GM12878 (cell line): ENCODE data around the gene PRH1. TPM values are rescaled to one million over a fixed set of nuclear protein-coding genes. Genes with fewer than 3 reads are reported as not detected.

Experiments used
- ATAC-seq: fragments of 200-7000 bp; cut with Tn5 transposase; 3 replicates; pipeline ENCODE4 v1.9.1; 2020; ENCODE audit warnings: mild to moderate bottlenecking, moderate library complexity
- Bru-seq: library from RNA; stranded (reverse); fragments of 400-500 nt; gene quantifications from one replicate; lab custom pipeline; 2021; lab: Mats Ljungman, UMichigan
- BruChase-seq, 2 experiments: library from RNA; stranded (reverse); fragments of 400-500 nt; gene quantifications; one replicate each; lab custom pipeline; 2021; lab: Mats Ljungman, UMichigan
- BruUV-seq: library from RNA; stranded (reverse); fragments of 400-500 nt; replicated peaks from 2 replicates; lab custom pipeline; 2021; lab: Mats Ljungman, UMichigan
- CTCF ChIA-PET: fragments of 300-600 bp; sonication (Branson Sonifier 250); formaldehyde crosslinking; extraction: SDS; loops from one replicate; lab custom pipeline; 2021; ENCODE audit warnings: inconsistent platforms; lab: Yijun Ruan, JAX
- POLR2A ChIA-PET: fragments of 350-600 bp; formaldehyde crosslinking; extraction: SDS; loops from one replicate; lab custom pipeline; 2021; ENCODE audit warnings: inconsistent platforms; lab: Charles Lee
- RAD21 ChIA-PET: fragments of 300-600 bp; sonication (Branson Sonifier 250); formaldehyde crosslinking; loops from one replicate; lab custom pipeline; 2023; ENCODE audit warnings: antibody characterized with exemption; ENCODE audit not compliant: unreplicated experiment; lab: Charles Lee
- SMC1A ChIA-PET: fragments of 300-600 bp; sonication (Branson Sonifier 250); formaldehyde crosslinking; loops from one replicate; lab custom pipeline; 2023; ENCODE audit not compliant: unreplicated experiment, uncharacterized antibody; lab: Charles Lee
- DNase-seq: peaks from one replicate; pipeline ENCODE4 v3.0.0-alpha.2; 2011; ENCODE audit warnings: low read depth, low spot score
- FAIRE-seq: peaks from 3 replicates; lab custom pipeline; 2011; peaks lifted over from hg19 to GRCh38; lab: Jason Lieb, UNC
- H2AFZ ChIP-seq: 2 replicates; pipeline ENCODE4 v1.6.0; 2011; ENCODE audit warnings: low read depth, low read length, control low read depth; ENCODE audit not compliant: control insufficient read depth
- H3K27ac ChIP-seq: 2 replicates; pipeline ENCODE4 v1.5.1; 2011; ENCODE audit warnings: control low read depth; ENCODE audit not compliant: control insufficient read depth, insufficient read depth
- H3K27me3 ChIP-seq, 2 experiments: replicated peaks in 1 of 2; 2 replicates each; pipeline versions ENCODE4 v1.6.0 to v1.6.1; 2011; ENCODE audit warnings: low read length in 1 of 2; ENCODE audit not compliant: control insufficient read depth in 2 of 2, insufficient read depth in 2 of 2
- H3K36me3 ChIP-seq, 2 experiments: 2 replicates each; pipeline ENCODE4 v1.5.1; 2011; ENCODE audit warnings: low read length in 1 of 2; ENCODE audit not compliant: control insufficient read depth in 2 of 2, insufficient read depth in 2 of 2
- H3K4me1 ChIP-seq: 2 replicates; pipeline ENCODE4 v1.6.1; 2011; ENCODE audit warnings: mild to moderate bottlenecking, low read length, moderate library complexity, mixed read lengths; ENCODE audit not compliant: control insufficient read depth, insufficient read depth
- H3K4me2 ChIP-seq: 2 replicates; pipeline ENCODE4 v1.6.0; 2011; ENCODE audit warnings: control low read depth; ENCODE audit not compliant: control insufficient read depth, insufficient read depth
- H3K4me3 ChIP-seq: fragments of 200-600 bp; sonication (generic); 2 replicates; pipeline ENCODE4 v1.5.1; 2016
- H3K79me2 ChIP-seq: 2 replicates; pipeline ENCODE4 v1.6.0; 2011; ENCODE audit warnings: low read length; ENCODE audit not compliant: control insufficient read depth, insufficient read depth
- H3K9ac ChIP-seq: 2 replicates; pipeline ENCODE4 v1.8.0; 2011; ENCODE audit warnings: low read length, control low read depth, mixed read lengths; ENCODE audit not compliant: control insufficient read depth, insufficient read depth
- H3K9me3 ChIP-seq: replicated peaks from 3 replicates; pipeline ENCODE4 v1.5.1; 2011; ENCODE audit warnings: mild to moderate bottlenecking, low read length; ENCODE audit not compliant: control insufficient read depth, insufficient read depth
- H4K20me1 ChIP-seq: 2 replicates; pipeline ENCODE4 v1.6.0; 2011; ENCODE audit not compliant: control insufficient read depth, insufficient read depth
- BCL11A ChIP-seq: IDR thresholded peaks from 2 replicates; pipeline ENCODE4 v1.6.1; 2011; ENCODE audit warnings: low read depth, low read length
- BRCA1 ChIP-seq: IDR thresholded peaks from 2 replicates; pipeline ENCODE4 v1.6.1; 2011; ENCODE audit warnings: low read depth, low read length, improper control_type of control experiment
- CBX5 ChIP-seq: sonication (generic); IDR thresholded peaks from 2 replicates; pipeline ENCODE4 v1.6.1; 2016; ENCODE audit warnings: low read depth, moderate library complexity, mild to moderate bottlenecking, inconsistent platforms
- HDAC2 ChIP-seq: fragments of 200-600 bp; sonication (generic); IDR thresholded peaks from 2 replicates; pipeline ENCODE4 v1.6.1; 2017
- RB1 ChIP-seq: fragments of 450-650 bp; formaldehyde crosslinking; IDR thresholded peaks from 2 replicates; pipeline ENCODE4 v1.6.1; 2017; ENCODE audit warnings: mild to moderate bottlenecking, borderline replicate concordance
- TBL1XR1 ChIP-seq: IDR thresholded peaks from 2 replicates; pipeline ENCODE4 v1.6.1; 2012; ENCODE audit warnings: low read depth, low read length, improper control_type of control experiment
- ZBED1 ChIP-seq: IDR thresholded peaks from 2 replicates; pipeline ENCODE4 v1.6.1; 2016; ENCODE audit warnings: borderline replicate concordance
- WGBS: methylation state at CpG from one replicate; pipeline ENCODE4 v1.1.6; 2016; ENCODE audit warnings: low lambda C conversion rate; ENCODE audit not compliant: insufficient replicate concordance, insufficient coverage; ENCODE audit errors: missing lambda C conversion rate; 5-methylcytosine and 5-hydroxymethylcytosine counted together
- in situ Hi-C: fragments of 300-500 bp; cut with MboI; formaldehyde crosslinking; loops from 9 replicates; pipeline ENCODE4 v1.14.3; 2018; ENCODE audit warnings: mixed read lengths
- intact Hi-C: fragments of 100-400 bp; cut with micrococcal nuclease; formaldehyde crosslinking; loops from one replicate; pipeline ENCODE4 v1.14.2; 2022; ENCODE audit not compliant: unreplicated experiment
- long read RNA-seq, 2 experiments: library from polyadenylated mRNA; unstranded; transcript quantifications; one replicate each; pipeline ENCODE4 v2.0.0, GENCODE V29; 2019 to 2020
- polyA minus RNA-seq, 3 experiments: library from RNA; depleted of rRNA, polyadenylated mRNA; stranded (reverse); fragments of >200 nt; gene quantifications; 2 replicates each; pipeline ENCODE4 v1.2.3, GENCODE V29; 2011
- polyA plus RNA-seq, 11 experiments: library from polyadenylated mRNA; depleted of rRNA in 4 of 11; unstranded in 6 of 11; stranded (reverse) in 5 of 11; fragments of >200 nt; fragmentation: Nextera tagmentation in 4 of 11; fragmentation: Illumina TruSeq in 1 of 11; extraction: Ambion mirVana in 4 of 11; extraction: Trizol in 1 of 11; gene quantifications; 1 replicate in 1 of 11; 2 replicates in 10 of 11; pipeline versions ENCODE4 v1.2.1 to v1.2.3, GENCODE V29; 2011 to 2016; ENCODE audit warnings: inconsistent platforms in 2 of 11, missing spikeins in 2 of 11, low read depth in 1 of 11
- total RNA-seq, 4 experiments: library from RNA; depleted of rRNA in 3 of 4; stranded (reverse); fragments of >200 nt in 3 of 4; fragmentation: Illumina TruSeq in 1 of 4; extraction: Trizol in 1 of 4; gene quantifications; 2 replicates each; pipeline versions ENCODE4 v1.2.1 to v1.2.3, GENCODE V29; 2013 to 2021
- TF ChIP-seq, protein P1 (sequence below): fragments of 450-650 bp; IDR thresholded peaks from 2 replicates; pipeline ENCODE4 v1.6.1; 2017; ENCODE audit warnings: antibody characterized with exemption, mild to moderate bottlenecking, moderate library complexity
- TF ChIP-seq, protein P2 (sequence below): fragments of 450-650 bp; IDR thresholded peaks from 2 replicates; pipeline ENCODE4 v1.6.1; 2016; ENCODE audit warnings: mild to moderate bottlenecking, moderate library complexity, borderline replicate concordance

Gene PRH1
- 351 and 385 TPM in 2 replicates for total RNA-seq (2013; cell fraction: nucleolus; rRNA removed)
- 17.7 and 19.7 TPM in 2 replicates for total RNA-seq (2014; rRNA removed)
- total RNA-seq (2014; rRNA removed; fragmentation: Illumina TruSeq; extraction: Trizol): 26.3 and 29.6 TPM in 2 replicates
- total RNA-seq (2021): 9.2 and 11.6 TPM in 2 replicates
- 2.0 TPM for polyA plus RNA-seq (2011; ENCODE audit: low read depth)
- 11.6 and 13.4 TPM in 2 replicates for polyA plus RNA-seq (2011; rRNA removed)
- polyA plus RNA-seq (2011; cell fraction: cytosol; rRNA removed): 3.9 and 4.3 TPM in 2 replicates
- polyA plus RNA-seq (2011; cell fraction: nucleus; rRNA removed): 23.6 and 24.7 TPM in 2 replicates
- 3.2 and 3.5 TPM in 2 replicates for polyA plus RNA-seq (2012)
- polyA plus RNA-seq (2014; fragmentation: Illumina TruSeq; extraction: Trizol): 4.0 and 6.5 TPM in 2 replicates
- 10 to 100 TPM in 1 of 2 experiments, 1 to 10 TPM in 1; 2.5 to 11.9 TPM for polyA plus RNA-seq (2014; fragmentation: Nextera tagmentation; extraction: Ambion mirVana)
- 3.2 and 3.4 TPM in 2 replicates for polyA plus RNA-seq (2014; rRNA removed)
- 10 to 100 TPM; 14.0 to 15.6 TPM for polyA plus RNA-seq (2016; fragmentation: Nextera tagmentation; extraction: Ambion mirVana)
- 62.8 and 65.8 TPM in 2 replicates for polyA minus RNA-seq (2011; rRNA and poly(A)+ RNA removed)
- polyA minus RNA-seq (2011; cell fraction: cytosol; rRNA and poly(A)+ RNA removed): 7.1 and 7.7 TPM in 2 replicates
- 178 and 278 TPM in 2 replicates for polyA minus RNA-seq (2011; cell fraction: nucleus; rRNA and poly(A)+ RNA removed)
- percentile 76 among the genes with signal in this experiment for Bru-seq, nascent RNA
- BruChase-seq, experiment 1, labeled RNA remaining after a 6-hour chase: percentile 75 among the genes with signal in this experiment
- BruChase-seq, experiment 2, labeled RNA remaining after a 2-hour chase: percentile 84 among the genes with signal in this experiment
- long read RNA-seq, experiment 1, partial matches to known transcripts: 0 of 1 reads
- long read RNA-seq, experiment 1, other reads (novel, unspliced or antisense): 1 of 1 reads
- long read RNA-seq, experiment 2, partial matches to known transcripts: 4 of 7 reads
- long read RNA-seq, experiment 2, other reads (novel, unspliced or antisense): 3 of 7 reads

- ChIA-PET POLR2A (no interaction called here), SMC1A (interaction anchor here (0.6 kb wide), 1 partner anchor 17 kb away, joined by 3 read pairs; no protein-coding TSS in a partner anchor), CTCF (no interaction called here), RAD21 (no interaction called here)
- Histone ChIP-seq H3K27me3 (no peaks in the 10 kb centered on the region), H3K36me3 (no peaks in the 10 kb centered on the region; a peak in 1 of 4 replicates), H4K20me1 (no peaks in the 10 kb centered on the region), H3K4me2 (no peak within 1 kb of the TSS), H3K27ac (no peak within 1 kb of the TSS), H2AFZ (no peak within 1 kb of the TSS), H3K4me3 (no peak within 1 kb of the TSS), H3K9ac (no peak within 1 kb of the TSS), H3K9me3 (no peaks in the 10 kb centered on the region), H3K4me1 (no peaks in the 10 kb centered on the region), H3K79me2 (no peaks in the 10 kb centered on the region)
- intact Hi-C loops (no loop called here), in situ Hi-C loops (no loop called here)
- WGBS: 97% methylated on average over 6 of the region's 6 CpGs
- ATAC-seq: no peak
- DNase-seq: no peak
- TF ChIP-seq, protein P1, sequence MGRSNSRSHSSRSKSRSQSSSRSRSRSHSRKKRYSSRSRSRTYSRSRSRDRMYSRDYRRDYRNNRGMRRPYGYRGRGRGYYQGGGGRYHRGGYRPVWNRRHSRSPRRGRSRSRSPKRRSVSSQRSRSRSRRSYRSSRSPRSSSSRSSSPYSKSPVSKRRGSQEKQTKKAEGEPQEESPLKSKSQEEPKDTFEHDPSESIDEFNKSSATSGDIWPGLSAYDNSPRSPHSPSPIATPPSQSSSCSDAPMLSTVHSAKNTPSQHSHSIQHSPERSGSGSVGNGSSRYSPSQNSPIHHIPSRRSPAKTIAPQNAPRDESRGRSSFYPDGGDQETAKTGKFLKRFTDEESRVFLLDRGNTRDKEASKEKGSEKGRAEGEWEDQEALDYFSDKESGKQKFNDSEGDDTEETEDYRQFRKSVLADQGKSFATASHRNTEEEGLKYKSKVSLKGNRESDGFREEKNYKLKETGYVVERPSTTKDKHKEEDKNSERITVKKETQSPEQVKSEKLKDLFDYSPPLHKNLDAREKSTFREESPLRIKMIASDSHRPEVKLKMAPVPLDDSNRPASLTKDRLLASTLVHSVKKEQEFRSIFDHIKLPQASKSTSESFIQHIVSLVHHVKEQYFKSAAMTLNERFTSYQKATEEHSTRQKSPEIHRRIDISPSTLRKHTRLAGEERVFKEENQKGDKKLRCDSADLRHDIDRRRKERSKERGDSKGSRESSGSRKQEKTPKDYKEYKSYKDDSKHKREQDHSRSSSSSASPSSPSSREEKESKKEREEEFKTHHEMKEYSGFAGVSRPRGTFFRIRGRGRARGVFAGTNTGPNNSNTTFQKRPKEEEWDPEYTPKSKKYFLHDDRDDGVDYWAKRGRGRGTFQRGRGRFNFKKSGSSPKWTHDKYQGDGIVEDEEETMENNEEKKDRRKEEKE: no peak
- TF ChIP-seq RB1 (no peak), TBL1XR1 (no peak), BRCA1 (no peak), BCL11A (no peak), HDAC2 (no peak), ZBED1 (no peak), CBX5 (no peak)
- TF ChIP-seq, protein P2, sequence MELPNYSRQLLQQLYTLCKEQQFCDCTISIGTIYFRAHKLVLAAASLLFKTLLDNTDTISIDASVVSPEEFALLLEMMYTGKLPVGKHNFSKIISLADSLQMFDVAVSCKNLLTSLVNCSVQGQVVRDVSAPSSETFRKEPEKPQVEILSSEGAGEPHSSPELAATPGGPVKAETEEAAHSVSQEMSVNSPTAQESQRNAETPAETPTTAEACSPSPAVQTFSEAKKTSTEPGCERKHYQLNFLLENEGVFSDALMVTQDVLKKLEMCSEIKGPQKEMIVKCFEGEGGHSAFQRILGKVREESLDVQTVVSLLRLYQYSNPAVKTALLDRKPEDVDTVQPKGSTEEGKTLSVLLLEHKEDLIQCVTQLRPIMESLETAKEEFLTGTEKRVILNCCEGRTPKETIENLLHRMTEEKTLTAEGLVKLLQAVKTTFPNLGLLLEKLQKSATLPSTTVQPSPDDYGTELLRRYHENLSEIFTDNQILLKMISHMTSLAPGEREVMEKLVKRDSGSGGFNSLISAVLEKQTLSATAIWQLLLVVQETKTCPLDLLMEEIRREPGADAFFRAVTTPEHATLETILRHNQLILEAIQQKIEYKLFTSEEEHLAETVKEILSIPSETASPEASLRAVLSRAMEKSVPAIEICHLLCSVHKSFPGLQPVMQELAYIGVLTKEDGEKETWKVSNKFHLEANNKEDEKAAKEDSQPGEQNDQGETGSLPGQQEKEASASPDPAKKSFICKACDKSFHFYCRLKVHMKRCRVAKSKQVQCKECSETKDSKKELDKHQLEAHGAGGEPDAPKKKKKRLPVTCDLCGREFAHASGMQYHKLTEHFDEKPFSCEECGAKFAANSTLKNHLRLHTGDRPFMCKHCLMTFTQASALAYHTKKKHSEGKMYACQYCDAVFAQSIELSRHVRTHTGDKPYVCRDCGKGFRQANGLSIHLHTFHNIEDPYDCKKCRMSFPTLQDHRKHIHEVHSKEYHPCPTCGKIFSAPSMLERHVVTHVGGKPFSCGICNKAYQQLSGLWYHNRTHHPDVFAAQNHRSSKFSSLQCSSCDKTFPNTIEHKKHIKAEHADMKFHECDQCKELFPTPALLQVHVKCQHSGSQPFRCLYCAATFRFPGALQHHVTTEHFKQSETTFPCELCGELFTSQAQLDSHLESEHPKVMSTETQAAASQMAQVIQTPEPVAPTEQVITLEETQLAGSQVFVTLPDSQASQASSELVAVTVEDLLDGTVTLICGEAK: no peak
- BruUV-seq: no TSS peak
- no peak for FAIRE-seq
These were observed at the start of gene PRH1 for GRCh38 chr12:10884086-10884725. Gene PRH1 (minus strand): TSS chr12:10884255. CDS start chr12:10884217, 38 bp downstream.
